Nephron (organoid): ENCODE results near the gene VPS11.

ENCODE experiments used
- H3K27ac Mint-ChIP-seq, 3 experiments: 2 replicates each; pipeline ENCODE4 v1.8.0; 2020; ENCODE audit warnings: mixed read lengths in 3 of 3, mild to moderate bottlenecking in 2 of 3, moderate library complexity in 1 of 3
- H3K27me3 Mint-ChIP-seq: 2 replicates; pipeline ENCODE4 v1.8.0; 2021; ENCODE audit warnings: low read depth, mild to moderate bottlenecking, moderate library complexity, mixed read lengths
- H3K36me3 Mint-ChIP-seq: 2 replicates; pipeline ENCODE4 v1.8.0; 2020; ENCODE audit warnings: low read depth, mixed read lengths
- H3K4me1 Mint-ChIP-seq: 2 replicates; pipeline ENCODE4 v1.8.0; 2020; ENCODE audit warnings: mixed read lengths
- H3K4me3 Mint-ChIP-seq, 3 experiments: 2 replicates each; pipeline ENCODE4 v1.8.0; 2020; ENCODE audit warnings: mild to moderate bottlenecking in 3 of 3, mixed read lengths in 3 of 3, moderate library complexity in 2 of 3
- H3K9me3 Mint-ChIP-seq: 2 replicates; pipeline ENCODE4 v1.8.0; 2020; ENCODE audit warnings: mixed read lengths
- TF ChIP-seq, protein P1 (sequence below), 3 experiments: fragments of 200-600 bp; sonication (generic); IDR thresholded peaks; one replicate each; pipeline ENCODE4 v1.5.0; 2021; ENCODE audit warnings: antibody characterized with exemption in 3 of 3; ENCODE audit not compliant: unreplicated experiment in 3 of 3

Gene VPS11

GRCh38 chr11:119110439-119110838 is 42.8 kb downstream of the VPS11 start:
- Mint-ChIP-seq H3K9me3 (no peaks in the 10 kb centered on the region), H3K36me3 (peaks cover 21% of the 10 kb centered on the region), H3K27ac (no peak overlapping the region), H3K4me1 (peaks cover 36% of the 10 kb centered on the region), H3K27me3 (no peaks in the 10 kb centered on the region), H3K4me3 (peak overlapping the region in 2 of 3 experiments; percentile 17 to 89)
- TF ChIP-seq, protein P1, sequence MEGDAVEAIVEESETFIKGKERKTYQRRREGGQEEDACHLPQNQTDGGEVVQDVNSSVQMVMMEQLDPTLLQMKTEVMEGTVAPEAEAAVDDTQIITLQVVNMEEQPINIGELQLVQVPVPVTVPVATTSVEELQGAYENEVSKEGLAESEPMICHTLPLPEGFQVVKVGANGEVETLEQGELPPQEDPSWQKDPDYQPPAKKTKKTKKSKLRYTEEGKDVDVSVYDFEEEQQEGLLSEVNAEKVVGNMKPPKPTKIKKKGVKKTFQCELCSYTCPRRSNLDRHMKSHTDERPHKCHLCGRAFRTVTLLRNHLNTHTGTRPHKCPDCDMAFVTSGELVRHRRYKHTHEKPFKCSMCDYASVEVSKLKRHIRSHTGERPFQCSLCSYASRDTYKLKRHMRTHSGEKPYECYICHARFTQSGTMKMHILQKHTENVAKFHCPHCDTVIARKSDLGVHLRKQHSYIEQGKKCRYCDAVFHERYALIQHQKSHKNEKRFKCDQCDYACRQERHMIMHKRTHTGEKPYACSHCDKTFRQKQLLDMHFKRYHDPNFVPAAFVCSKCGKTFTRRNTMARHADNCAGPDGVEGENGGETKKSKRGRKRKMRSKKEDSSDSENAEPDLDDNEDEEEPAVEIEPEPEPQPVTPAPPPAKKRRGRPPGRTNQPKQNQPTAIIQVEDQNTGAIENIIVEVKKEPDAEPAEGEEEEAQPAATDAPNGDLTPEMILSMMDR (IDR thresholded peaks at IDR 0.05; ENCODE audit: unreplicated experiment in 3 of 3) = no peak

DNA sequence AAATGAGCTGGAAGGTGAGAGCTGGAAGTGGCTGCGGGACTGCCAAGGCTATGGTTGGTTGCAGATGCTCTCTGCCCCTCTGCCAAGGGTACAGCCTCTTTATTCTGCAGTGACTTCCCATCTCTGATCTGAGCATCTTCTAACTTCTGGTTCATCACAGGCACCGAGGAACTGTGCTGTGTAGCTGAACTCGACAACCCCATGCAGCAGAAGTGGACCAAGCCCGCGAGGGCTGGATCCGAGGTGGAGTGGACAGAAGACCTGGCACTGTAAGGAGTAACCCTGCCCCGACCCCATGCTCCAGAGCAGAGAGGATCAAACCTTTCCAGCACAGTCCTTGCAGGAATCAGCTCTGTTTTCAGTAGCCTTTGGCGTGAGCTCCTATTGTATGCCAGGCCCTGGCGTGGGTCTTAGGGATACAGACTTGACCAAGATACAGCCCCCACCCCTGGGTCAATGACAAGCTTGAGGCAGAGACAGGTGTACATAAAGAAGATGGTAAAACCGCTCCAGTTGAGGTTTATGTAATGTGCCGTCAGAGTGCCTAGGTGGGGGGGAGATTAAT is 43.8 kb downstream of the VPS11 start:
- H3K36me3 Mint-ChIP-seq = peaks cover 25% of the 10 kb centered on the region
- H3K9me3 Mint-ChIP-seq = no peaks in the 10 kb centered on the region
- no peaks in the 10 kb centered on the region for H3K27me3 Mint-ChIP-seq
- no peak overlapping the region for H3K4me3 Mint-ChIP-seq
- H3K4me1 Mint-ChIP-seq = peaks cover 29% of the 10 kb centered on the region
- TF ChIP-seq, protein P1 (IDR thresholded peaks at IDR 0.05; ENCODE audit: unreplicated experiment in 3 of 3) = no peak
- no peak overlapping the region for H3K27ac Mint-ChIP-seq

DNA sequence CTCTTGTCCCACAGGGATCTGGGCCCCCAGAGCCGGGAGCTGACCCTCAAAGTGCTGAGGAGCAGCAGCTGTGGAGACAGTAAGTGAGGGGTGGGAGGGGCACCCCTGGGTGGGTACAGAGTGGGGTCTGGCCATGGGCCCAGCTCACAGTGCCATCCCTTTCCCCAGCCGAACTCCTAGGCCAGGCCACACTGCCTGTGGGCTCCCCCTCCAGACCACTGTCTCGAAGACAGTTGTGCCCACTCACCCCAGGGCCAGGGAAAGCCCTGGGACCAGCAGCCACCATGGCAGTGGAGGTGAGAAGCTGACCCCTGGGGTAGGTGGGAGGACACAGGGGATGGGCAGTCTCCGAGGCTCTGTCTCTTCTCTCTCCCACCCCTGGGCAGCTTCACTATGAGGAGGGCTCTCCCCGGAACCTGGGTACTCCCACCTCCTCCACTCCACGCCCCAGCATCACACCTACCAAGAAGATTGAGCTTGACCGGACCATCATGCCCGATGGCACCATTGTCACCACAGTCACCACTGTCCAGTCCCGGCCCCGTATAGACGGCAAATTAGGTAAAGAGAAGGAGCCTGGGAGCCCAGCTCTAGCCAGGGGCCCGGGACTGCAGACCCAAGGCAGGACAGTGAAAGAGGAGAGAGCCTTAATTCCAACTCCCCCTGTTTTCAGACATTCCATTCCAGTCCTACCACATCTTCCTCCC is 44.8 kb downstream of the VPS11 start:
- Mint-ChIP-seq H3K36me3 (peaks cover 25% of the 10 kb centered on the region), H3K4me3 (no peak overlapping the region), H3K9me3 (no peaks in the 10 kb centered on the region), H3K27ac (no peak overlapping the region), H3K4me1 (peaks cover 23% of the 10 kb centered on the region), H3K27me3 (no peaks in the 10 kb centered on the region)
- TF ChIP-seq, protein P1 (IDR thresholded peaks at IDR 0.05; ENCODE audit: unreplicated experiment in 3 of 3) = no peak

- no peak overlapping the region for H3K4me3 Mint-ChIP-seq
- no peak overlapping the region for H3K27ac Mint-ChIP-seq
- TF ChIP-seq, protein P1 (IDR thresholded peaks at IDR 0.05; ENCODE audit: unreplicated experiment in 3 of 3) = no peak
- H3K27me3 Mint-ChIP-seq = no peaks in the 10 kb centered on the region
- H3K9me3 Mint-ChIP-seq = no peaks in the 10 kb centered on the region
- H3K36me3 Mint-ChIP-seq = peaks cover 25% of the 10 kb centered on the region
- H3K4me1 Mint-ChIP-seq = peaks cover 15% of the 10 kb centered on the region
Measured at GRCh38 chr11:119113716-119114115, 46.1 kb downstream of the VPS11 start.

DNA sequence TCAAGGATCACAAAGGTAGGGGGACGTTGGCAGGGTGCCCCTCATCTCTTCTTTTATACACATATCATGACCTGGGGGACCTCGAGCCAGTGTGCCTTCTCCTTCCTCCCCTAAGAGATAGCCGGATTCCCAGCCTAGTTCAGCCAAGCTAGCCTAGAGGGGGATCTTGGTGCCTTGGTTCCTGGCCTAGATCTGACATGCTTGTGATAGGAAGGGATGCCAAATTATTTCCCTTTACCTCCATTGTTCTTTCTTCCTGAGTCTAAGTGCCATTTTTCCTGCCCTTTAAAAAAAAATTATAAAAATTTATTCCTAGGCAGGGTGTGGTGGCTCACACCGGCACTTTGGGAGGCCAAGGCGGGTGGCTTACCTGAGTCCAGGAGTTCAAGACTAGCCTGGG is 46.7 kb downstream of the VPS11 start:
- no peaks in the 10 kb centered on the region for H3K9me3 Mint-ChIP-seq
- no peak overlapping the region for H3K4me3 Mint-ChIP-seq
- H3K27ac Mint-ChIP-seq = no peak overlapping the region
- H3K4me1 Mint-ChIP-seq = peaks cover 8% of the 10 kb centered on the region
- no peaks in the 10 kb centered on the region for H3K27me3 Mint-ChIP-seq
- peaks cover 25% of the 10 kb centered on the region for H3K36me3 Mint-ChIP-seq
- TF ChIP-seq, protein P1 (IDR thresholded peaks at IDR 0.05; ENCODE audit: unreplicated experiment in 3 of 3) = no peak
